Epithelial cell of prostate (primary cell): ENCODE measurements around the gene SDR9C7.
"Not testable (repeated sequence)": the region's sequence is repeated elsewhere in the genome, so short reads cannot be mapped to it uniquely, and the experiment has no call there.

Source experiments
- DNase-seq: peaks from one replicate; pipeline ENCODE4 v3.0.0-alpha.2; 2011; ENCODE audit warnings: low read depth, low spot score
- H3K27ac ChIP-seq: fragments of 450-650 bp; 2 replicates; pipeline ENCODE4 v1.5.1; 2017; ENCODE audit warnings: mild to moderate bottlenecking

The SDR9C7 gene

GRCh38 chr12:56921346-56921745 lies 12.9 kb downstream of the SDR9C7 start:
- no peak for DNase-seq
- no peak overlapping the region for H3K27ac ChIP-seq

GRCh38 chr12:56918139-56918538 lies 16.1 kb downstream of the SDR9C7 start:
- H3K27ac ChIP-seq, DNase-seq: not testable (repeated sequence)

- DNase-seq, result no peak
- no peak overlapping the region for H3K27ac ChIP-seq
Observed at GRCh38 chr12:56916996-56917333, 17.2 kb downstream of the SDR9C7 start.

- no peak overlapping the region for H3K27ac ChIP-seq
- no peak for DNase-seq
Observed at GRCh38 chr12:56916296-56916995, 17.8 kb downstream of the SDR9C7 start.

- no peak for DNase-seq
- H3K27ac ChIP-seq, result no peak overlapping the region
Observed at GRCh38 chr12:56914724-56915123, 19.5 kb downstream of the SDR9C7 start.

GRCh38 chr12:56914256-56914655 lies 20.0 kb downstream of the SDR9C7 start:
- no peak overlapping the region for H3K27ac ChIP-seq
- no peak for DNase-seq

GRCh38 chr12:56909403-56909802 lies 24.8 kb downstream of the SDR9C7 start:
- DNase-seq, result not testable (repeated sequence)

GRCh38 chr12:56908136-56908535 lies 26.1 kb downstream of the SDR9C7 start:
- H3K27ac ChIP-seq, result no peak overlapping the region

More at GRCh38 chr12:56909403-56909802, 24.8 kb downstream of the SDR9C7 start:
- not testable (repeated sequence) for H3K27ac ChIP-seq

DNA sequence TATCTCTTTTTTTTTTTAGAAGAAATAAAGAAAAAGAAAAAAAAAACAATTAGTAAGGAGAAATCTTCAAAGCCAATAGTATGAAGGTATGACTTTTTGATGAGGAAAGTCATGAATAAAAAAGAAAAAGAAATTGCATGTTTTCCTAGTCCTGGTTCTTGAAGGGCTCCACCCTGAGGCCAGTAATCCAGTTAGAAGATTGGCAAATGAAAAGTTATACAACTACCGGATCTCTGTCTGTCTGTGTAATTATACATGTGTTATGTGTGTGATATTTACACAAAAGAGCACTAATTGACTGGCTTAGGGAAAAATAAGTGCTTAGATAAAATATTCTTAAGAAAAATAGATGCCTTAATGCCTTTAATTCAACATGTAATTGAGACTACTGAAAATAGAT lies 28.4 kb downstream of the SDR9C7 start:
- no peak overlapping the region for H3K27ac ChIP-seq
- DNase-seq, result no peak

More at GRCh38 chr12:56908136-56908535, 26.1 kb downstream of the SDR9C7 start:
- DNase-seq, result no peak

GRCh38 chr12:56903374-56903773 lies 30.8 kb downstream of the SDR9C7 start:
- no peak for DNase-seq
- H3K27ac ChIP-seq, result no peak overlapping the region

GRCh38 chr12:56901313-56901712 lies 32.9 kb downstream of the SDR9C7 start:
- not testable (repeated sequence) for DNase-seq
- H3K27ac ChIP-seq, result peak overlapping the region; percentile 65

GRCh38 chr12:56900583-56900982 lies 33.6 kb downstream of the SDR9C7 start:
- DNase-seq, result peak; percentile 67
- peak overlapping the region; percentile 65 for H3K27ac ChIP-seq

GRCh38 chr12:56898938-56899337 lies 35.3 kb downstream of the SDR9C7 start:
- no peak for DNase-seq
- H3K27ac ChIP-seq, result peak overlapping the region; percentile 57

DNA sequence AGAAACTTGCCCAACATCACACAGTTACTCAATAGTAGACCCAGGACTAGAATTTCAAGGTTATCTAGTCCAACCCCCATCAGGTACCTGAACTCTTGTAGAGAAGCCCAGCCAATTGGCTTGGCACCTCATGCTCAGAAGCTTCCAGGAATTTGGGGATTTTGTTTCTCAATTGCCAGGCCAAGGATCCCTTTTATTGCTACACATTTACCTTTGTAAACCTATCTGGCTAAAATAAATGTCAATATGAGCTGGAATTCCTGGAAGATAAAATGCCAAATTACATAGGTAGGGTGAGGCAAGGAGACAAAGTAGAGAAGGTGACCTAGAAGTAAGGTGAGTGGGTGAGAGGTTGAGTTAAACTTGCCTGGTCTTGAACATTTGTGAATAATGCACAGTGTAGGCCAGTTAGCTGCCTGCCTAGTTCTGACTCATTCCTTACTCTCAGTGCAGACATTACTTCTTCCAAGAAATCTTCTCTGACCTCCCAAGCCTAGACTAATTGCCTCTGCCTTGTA lies 36.3 kb downstream of the SDR9C7 start:
- peak overlapping the region; percentile 57 for H3K27ac ChIP-seq
- DNase-seq, result peak; percentile 69

DNA sequence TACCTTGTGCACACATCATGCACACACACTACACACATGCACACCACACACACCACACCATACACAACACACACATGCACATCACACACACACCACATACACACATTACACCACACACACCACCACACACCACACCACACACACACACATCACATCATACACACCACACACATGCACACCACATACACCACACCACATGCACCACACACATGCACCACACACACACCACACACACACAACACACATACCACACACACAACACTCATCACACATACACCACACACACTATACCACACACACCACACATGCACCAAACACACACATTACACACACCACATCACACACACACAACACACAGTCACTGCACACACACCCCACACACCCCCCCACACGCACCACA lies 38.1 kb downstream of the SDR9C7 start:
- H3K27ac ChIP-seq, result no peak overlapping the region
- no peak for DNase-seq

GRCh38 chr12:56894698-56895368 lies 39.4 kb downstream of the SDR9C7 start:
- no peak overlapping the region for H3K27ac ChIP-seq

DNA sequence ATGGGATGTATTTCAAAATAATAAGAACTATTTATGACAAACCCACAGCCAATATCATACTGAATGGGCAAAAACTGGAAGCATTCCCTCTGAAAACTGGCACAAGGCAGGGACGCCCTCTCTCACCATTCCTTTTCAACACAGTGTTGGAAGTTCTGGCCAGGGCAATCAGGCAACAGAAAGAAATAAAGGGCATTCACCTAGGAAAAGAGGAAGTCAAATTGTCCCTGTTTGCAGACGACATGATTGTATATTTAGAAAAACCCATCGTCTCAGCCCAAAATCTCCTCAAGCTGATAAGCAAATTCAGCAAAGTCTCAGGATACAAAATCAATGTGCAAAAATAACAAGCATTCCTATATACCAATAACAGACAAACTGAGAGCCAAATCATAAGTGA lies 42.3 kb downstream of the SDR9C7 start:
- DNase-seq, H3K27ac ChIP-seq: not testable (repeated sequence)

More at GRCh38 chr12:56894698-56895368, 39.4 kb downstream of the SDR9C7 start:
- DNase-seq, result no peak

DNA sequence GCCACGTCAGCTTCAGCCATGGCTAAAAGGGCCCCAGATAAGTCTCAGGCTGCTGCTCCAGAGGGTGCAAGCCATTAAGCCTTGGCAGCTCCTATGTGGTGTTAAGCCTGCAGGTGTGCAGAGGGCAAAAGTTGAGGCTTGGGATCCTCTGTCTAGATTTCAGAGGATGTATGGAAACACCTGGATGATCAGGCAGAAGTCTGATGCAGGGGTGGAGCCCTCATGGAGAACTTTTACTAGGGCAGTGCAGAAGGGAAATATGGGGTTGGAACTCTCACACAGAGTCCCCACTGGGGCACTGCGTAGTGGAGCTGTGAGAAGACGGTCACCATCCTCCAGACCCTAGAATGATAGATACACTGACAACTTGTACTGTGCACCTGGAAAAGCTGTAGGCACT lies 47.9 kb downstream of the SDR9C7 start:
- no peak for DNase-seq
- H3K27ac ChIP-seq, result no peak overlapping the region

DNA sequence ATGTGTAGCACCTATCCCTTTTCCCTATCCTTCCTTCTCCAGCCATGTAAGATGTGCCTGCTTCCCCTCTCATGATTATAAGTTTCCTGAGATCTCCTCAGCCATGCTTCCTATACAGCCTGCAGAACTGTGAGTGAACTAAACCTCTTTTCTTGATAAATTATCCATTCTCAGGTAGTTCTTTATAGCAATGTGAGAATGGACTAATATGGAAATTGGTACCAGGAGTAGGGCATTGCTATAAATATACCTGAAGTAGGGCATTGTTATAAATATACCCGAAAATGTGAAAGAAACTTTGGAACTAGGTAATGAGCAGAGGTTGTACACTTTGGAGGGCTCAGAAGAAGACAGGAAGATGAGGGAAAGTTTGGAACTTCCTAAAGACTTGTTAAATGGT lies 48.9 kb downstream of the SDR9C7 start:
- DNase-seq, result no peak
- no peak overlapping the region for H3K27ac ChIP-seq

DNA sequence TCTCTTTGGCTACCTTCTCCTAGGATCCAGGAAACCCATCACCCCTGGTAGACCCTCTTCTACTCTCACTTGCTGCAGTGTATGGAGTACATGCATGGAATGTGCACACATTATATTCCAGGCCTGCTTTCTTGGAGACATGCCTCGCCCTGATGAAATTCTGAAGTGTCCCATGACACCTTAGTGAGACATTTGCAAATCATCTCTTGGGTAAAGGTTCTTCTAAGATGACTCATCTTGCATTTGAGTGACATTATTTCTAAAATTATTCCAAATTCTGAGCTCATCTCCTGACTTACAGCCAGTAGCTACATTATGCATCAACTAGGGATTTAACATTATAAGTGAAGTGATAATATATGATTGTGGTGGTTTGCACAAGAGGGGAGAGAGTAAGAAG lies 49.8 kb downstream of the SDR9C7 start:
- DNase-seq, result no peak
- H3K27ac ChIP-seq, result no peak overlapping the region

- DNase-seq, H3K27ac ChIP-seq: not testable (repeated sequence)
Observed at GRCh38 chr12:56882407-56882806, 51.8 kb downstream of the SDR9C7 start.
